ENCODE results near the gene RTKN2.

DNA sequence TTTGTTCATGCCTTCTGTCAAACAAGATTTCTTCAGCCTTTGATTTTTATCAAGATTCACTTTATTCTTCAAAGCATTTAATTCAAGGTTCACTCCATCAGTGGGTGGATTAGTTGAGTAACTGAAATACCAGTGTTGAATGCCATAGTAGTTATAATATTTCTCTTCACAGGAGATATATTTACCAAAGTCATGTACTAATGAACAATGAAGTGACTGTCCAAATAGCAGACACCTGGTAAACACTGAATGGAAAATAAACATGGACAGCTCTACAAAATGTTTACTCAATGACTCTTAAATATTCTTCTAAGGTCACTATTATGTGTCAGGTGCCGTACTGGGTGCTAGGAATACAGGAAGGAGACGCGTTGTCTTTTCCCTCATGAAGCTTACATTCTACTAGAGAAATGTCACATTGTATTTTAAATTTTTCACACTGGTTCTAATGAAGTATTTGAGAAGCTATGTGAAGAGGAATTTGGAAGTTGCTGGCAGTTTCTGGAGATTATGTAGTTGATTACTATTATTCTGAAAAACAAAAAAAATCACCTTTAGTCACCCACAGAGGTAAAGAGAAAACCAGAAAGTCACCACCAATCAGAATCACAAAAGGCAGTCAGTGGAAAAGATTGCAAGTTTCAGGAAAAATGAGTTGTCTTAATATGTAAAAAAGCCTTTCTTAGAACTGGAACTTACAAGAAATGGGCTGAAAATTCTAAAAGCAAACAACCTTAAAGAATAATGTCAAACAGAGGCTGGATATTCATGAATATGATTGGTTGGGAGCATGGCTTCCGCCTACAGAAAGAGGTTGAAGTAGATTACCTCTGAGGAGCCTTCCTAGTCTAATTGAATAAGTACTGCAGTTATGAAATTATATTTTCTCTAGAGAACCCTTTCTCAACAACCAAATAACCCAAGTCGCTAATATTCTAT is 84.5 kb downstream of the RTKN2 start:
- TF ChIP-seq, protein P1, sequence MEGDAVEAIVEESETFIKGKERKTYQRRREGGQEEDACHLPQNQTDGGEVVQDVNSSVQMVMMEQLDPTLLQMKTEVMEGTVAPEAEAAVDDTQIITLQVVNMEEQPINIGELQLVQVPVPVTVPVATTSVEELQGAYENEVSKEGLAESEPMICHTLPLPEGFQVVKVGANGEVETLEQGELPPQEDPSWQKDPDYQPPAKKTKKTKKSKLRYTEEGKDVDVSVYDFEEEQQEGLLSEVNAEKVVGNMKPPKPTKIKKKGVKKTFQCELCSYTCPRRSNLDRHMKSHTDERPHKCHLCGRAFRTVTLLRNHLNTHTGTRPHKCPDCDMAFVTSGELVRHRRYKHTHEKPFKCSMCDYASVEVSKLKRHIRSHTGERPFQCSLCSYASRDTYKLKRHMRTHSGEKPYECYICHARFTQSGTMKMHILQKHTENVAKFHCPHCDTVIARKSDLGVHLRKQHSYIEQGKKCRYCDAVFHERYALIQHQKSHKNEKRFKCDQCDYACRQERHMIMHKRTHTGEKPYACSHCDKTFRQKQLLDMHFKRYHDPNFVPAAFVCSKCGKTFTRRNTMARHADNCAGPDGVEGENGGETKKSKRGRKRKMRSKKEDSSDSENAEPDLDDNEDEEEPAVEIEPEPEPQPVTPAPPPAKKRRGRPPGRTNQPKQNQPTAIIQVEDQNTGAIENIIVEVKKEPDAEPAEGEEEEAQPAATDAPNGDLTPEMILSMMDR (IDR thresholded peaks at IDR 0.05) = no peak
- TF ChIP-seq, protein P2, sequence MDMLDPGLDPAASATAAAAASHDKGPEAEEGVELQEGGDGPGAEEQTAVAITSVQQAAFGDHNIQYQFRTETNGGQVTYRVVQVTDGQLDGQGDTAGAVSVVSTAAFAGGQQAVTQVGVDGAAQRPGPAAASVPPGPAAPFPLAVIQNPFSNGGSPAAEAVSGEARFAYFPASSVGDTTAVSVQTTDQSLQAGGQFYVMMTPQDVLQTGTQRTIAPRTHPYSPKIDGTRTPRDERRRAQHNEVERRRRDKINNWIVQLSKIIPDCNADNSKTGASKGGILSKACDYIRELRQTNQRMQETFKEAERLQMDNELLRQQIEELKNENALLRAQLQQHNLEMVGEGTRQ (IDR thresholded peaks at IDR 0.05; ENCODE audit: borderline replicate concordance, low read depth, low read length) = no peak
- TF ChIP-seq ELF1 (IDR thresholded peaks at IDR 0.05) = no peak
- TF ChIP-seq TEAD4 (IDR thresholded peaks at IDR 0.05; ENCODE audit: borderline replicate concordance, insufficient read depth) = no peak
- TF ChIP-seq POLR2AphosphoS5 (IDR thresholded peaks at IDR 0.05; ENCODE audit: low read depth, low read length) = no peak
- TF ChIP-seq NRF1 (IDR thresholded peaks at IDR 0.05; ENCODE audit: low read depth, low read length) = no peak
- no peak for TF ChIP-seq RAD21 (IDR thresholded peaks at IDR 0.05; ENCODE audit: low read length)
- no peak for TF ChIP-seq TAF1 (IDR thresholded peaks at IDR 0.05; ENCODE audit: borderline replicate concordance, low read depth, low read length)
- no peak for TF ChIP-seq MXI1 (IDR thresholded peaks at IDR 0.05; ENCODE audit: low read depth, low read length)
- no peak for TF ChIP-seq YY1 (IDR thresholded peaks at IDR 0.05; ENCODE audit: low read depth)
- TF ChIP-seq JUND (IDR thresholded peaks at IDR 0.05) = no peak
- TF ChIP-seq MAX (IDR thresholded peaks at IDR 0.05; ENCODE audit: low read depth) = no peak
